Nucleus accumbens (tissue), 56 donors: Measurements from ENCODE around the gene FBRS.
"Not testable (repeated sequence)": the region's sequence is repeated elsewhere in the genome, so short reads cannot be mapped to it uniquely, and the experiment has no call there.

Experiments
- DNase-seq, 56 donors: peaks; one replicate each; lab custom pipeline; 2025; lab: John Stamatoyannopoulos, UW

The FBRS gene

DNA sequence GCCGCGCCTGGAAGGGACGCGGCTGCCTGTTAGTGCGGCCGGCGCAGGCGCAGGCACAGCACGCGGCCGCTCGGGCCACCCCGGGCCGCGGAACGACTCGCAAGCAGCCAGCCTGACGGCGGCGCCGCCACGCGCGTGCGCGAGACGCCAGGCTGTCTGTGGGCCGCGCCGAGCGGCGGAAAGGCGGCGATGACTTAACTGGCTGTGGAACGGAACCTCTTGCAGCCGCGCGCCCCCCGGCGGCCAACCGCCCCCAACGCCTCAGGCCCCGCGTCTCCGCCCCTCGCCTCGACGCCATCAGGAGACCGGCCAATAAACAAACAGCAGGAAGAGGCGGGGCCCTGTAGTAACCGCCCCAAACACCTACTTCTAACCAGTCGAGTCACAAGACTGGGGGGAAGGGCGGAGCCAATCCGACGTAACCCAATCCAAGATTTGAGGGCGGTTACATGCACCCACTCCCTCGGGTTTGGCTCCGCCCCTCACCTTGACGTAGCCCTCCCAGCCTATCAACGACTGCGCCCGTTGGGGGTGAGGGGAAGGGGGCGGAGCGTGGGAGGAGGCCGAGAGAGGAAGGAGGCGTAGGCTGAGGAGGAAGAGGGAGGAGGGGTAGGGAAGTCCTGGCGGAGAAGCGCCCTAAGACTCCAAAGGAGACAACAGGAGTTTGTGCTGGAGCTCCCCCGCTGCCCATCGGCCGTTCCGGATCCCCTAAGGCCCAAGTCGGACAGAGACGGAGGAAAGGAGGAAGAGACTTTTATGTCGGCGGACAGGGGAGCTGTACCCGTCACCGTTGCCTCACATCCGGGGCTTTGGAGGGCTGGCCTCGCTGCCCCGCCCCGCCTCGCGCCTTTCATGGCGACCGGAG lies at the start of gene FBRS:
TSS of gene FBRS (plus strand) at position 566 of the 865 bp plus-strand sequence. CDS start 1,088 bp downstream, outside the sequence.
- DNase-seq, result peak; percentile 99 to 100 (median 100)

DNA sequence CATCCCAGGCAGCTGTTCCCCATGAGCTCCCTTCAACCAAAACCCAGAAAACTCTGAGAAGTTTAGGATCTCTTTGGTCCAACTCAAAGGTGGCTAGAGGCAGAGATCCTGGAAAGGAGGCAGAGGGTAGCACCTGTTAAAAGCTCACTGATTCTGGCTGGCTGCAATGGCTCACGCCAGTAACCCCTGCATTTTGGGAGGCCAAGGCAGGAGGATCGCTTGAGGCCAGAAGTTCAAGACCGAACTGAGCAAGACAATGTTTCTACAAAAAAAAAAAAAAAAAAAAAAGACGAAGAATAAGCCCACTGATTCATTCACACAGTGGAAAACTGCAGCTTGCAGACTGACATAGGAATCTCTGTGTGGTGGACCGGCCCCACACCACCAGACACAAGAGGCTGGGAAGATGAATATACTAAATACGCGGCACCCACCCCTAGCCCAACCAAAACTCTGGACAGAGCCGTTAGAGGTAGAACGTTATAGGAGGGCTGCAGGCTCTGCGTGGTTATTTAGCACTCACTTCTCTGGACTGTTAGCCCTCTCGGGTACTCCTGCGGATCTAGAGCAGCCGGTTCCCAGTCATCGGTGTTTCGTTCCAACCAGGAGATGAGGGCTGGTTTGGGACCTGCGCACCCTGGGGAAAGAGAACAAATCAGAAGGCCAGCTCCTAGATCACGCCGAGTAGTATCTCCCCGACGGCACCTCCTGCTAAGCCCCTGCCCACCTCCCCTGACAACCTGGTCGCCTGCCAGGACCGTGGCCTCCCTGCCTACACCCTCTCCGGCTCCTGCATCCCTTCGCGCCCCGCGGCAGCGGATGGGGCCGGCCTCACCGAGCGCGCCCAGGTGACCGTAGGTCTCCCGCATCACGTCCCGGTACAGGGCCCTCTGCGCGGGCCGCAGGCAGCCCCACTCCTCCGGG lies 49.0 kb upstream of the FBRS start:
- peak in 33 of 56 donors; percentile 21 to 79 (median 57) for DNase-seq

DNA sequence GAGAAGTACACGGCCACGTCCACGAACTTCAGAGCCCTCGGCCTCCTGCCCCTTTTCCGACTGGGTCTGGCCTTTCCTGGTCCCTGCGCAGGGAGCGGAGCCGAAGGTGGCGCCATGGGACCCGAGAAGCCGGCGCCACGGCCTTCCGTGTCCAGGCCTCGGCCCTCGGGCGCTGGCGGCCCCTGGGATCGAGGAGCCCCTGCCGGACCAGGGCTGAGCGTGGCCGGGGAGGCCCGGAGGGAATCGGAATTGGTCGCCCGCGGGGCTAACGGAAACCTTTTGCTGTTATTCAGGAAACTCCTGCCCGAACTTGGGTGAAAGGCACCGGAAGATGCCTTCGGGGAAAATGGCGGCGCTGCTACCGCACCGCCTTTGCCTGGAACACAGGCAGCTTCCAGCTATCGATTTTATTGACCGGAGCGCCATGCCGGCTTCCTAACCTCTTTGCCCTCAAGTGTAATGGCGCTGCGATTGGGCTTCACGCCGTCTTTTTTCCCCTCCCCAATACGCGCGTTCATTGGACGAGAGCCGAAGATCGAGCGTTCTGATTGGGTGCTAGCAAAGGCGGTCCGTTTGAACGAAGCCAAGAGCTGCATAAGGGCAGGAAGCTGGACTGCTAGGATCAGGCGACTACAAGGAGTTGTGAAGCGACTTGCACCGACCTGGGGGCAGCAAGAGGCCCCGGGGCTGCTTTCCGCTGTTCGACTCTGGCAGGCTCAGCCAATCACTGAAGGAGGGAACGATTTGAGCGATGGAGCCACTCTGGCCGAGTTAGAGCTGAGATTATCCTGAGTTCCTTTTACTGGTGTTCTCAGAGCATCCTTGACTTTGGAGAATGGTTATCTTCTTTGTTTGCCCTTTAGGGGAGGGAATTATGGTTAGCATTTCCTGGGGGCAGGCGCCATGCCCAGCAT lies 48.0 kb upstream of the FBRS start, which contains the start of gene ZNF689:
TSS of gene ZNF689 (minus strand) at position 464 of the 914 bp plus-strand sequence. CDS start at position 116, 348 bp downstream.
- peak; percentile 77 to 99 (median 94) for DNase-seq

DNA sequence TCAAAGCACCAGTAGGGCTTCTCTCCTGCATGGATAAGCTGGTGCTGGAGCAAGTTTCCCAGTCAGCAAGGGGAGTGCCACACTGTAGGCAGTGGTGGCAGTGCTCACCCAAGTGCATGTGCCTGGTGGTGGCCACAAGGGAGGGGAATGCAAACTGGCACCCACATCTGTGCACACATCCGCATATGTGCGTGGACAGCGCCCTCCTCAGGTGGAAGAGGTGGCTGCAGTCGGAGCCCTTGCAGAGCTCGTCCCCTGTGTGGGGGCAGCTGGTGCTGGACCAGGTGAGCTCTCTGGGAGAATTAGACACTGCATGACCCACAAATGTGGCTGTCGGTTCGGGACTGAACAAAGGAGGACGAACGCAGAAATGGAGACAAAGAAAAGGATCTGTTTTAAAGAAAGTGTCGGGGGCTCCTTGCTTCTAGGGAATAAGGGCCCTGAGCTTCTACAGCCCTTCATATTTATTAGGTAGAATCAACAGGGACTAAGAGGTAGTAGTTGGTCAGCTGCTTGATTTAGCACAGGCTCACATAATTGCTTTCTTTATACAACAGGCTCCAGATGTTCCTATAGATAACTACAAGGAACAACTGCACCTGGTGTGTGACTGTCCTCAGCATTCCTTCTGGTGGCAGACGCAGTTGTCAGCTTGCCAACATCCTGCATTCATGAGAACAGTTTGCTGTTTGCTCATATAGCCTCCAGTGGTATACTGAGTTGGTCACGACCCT lies 42.7 kb upstream of the FBRS start:
- DNase-seq, result peak in 22 of 56 donors; percentile 1 to 57 (median 12)

DNA sequence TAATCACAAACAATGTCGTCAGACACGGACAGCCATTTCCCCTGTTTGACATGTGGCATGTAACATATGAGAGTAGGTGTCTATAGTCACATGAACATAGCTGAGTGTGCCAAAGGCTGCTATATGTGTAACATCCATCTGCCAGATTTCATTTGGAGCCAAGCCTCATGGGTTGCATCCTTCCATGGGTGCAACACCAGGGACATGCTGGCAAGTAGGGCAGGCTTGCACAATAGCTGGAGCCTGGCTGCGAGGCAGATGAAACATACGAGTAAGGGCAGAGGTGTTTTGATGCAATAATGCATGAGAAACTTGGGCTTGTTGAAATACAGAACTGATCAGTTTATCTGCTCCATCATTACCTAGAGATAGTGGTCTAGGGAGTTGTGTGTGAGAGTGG lies 39.0 kb upstream of the FBRS start:
- DNase-seq, result no peak

DNA sequence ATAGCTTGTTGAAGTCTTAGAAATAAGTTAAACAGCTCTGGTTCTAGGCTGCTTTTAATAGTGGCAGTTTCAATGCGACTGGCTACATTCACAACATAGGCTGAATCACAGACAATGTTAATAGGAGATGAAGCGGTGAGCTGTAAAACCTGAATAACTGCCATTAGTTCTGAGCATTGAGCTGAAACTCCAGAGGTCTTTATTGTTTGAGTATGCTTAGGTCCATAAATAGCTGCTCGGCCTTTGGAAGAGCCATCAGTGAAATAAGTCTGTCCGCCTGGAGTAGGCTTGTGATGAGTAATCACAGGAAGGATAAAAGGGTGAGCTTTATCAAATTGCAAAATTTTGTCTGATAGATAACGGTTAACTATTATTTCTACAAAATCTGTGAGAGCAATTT lies 38.6 kb upstream of the FBRS start:
- DNase-seq, result no peak

DNA sequence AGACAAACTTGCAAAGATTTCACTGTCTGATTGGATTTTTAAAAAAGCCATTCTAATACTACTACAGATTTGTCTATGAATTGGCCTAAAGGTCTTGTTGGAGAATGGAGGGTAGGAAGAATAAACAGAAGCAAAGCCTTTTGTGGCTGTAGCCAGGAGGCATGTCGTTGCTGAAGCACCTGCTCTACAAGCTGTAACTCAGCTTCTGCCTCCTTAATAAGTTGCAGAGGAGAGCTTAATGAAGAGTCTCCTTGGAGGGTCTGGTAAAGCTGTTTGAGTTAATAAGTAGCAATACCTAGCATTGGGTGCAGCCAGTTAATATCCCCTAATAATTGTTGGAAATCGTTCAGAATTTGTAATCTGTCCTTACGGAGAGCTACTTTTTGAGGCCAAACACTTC lies 38.1 kb upstream of the FBRS start:
- no peak for DNase-seq

DNA sequence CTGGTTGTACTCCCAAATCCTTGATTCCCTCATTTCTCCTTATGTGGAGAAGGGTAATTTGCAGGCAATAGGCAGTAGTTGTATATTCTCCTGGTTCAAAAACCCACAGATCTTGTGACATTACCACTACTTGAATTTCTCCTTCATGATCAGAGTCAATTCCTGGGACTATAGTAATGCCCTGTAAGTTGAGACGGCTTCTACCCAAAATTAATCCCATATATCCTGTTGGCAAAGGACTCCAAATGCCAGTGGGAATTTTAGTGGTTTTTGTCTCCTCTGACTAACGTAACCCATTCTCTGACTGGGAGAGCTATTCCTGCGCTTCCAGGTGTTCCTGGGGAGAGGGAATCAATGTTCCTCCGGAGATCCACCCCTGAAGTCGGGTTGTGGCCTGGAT lies 36.5 kb upstream of the FBRS start:
- DNase-seq, result no peak

DNA sequence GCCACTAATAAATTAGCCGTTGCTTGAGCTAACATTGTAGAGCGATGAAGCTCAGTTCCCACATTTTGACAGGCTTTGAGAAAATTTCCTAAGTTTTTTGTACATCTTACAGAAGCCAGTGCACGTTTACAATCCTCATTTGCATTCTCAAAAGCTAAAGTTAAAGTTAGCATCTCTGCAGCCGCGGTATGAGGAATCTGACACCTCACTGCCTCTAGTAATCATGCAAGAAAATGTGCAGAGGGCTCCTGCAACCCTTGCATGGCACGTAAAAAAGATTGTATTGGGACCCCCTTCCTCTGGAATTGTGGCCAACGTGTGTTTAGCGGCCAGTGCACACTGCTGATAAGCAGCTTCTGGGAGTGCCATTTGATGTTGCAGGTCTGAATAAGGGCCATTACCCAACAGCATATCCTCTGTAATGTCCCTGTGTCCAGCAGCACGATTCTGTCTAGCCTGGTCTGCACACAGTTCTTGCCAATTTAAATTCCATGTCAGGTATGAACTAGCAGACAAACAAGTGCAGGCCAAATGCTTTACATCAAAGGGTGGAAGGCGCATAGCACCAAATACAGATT lies 35.7 kb upstream of the FBRS start:
- DNase-seq, result no peak

DNA sequence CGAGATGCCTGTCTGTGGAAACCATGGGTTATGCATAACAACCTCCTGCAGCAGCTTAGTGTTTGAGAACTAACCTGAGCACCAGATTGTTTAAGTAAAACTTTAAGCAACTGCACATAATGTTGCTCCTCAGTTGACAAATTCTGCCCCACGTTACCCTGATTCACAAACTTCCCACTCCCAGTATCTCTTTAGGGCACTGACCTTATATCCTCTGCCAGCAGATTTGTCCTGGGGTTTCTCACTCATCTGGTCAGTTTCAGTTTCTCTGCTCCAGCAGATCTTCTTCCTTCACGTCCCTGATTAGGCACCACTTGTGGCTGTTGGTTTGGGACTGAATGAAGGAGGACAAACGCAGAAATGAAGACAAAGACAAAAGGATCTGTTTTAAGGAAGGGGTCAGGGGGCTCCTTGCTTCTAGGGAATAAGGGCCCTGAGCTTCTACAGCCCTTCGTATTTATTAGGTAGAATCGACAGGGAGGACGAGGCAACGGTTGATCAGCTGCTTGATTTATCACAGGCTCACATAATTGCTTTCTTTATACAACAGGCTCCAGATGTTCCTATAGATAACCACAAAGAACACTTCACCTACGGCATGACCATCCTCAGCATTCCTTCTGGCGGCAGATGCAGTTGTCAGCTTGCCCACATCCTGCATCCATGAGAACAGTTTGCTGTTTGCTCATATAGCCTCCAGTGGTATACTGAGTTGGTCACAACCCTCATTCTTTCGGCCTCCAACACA lies 34.5 kb upstream of the FBRS start:
- DNase-seq, result no peak

DNA sequence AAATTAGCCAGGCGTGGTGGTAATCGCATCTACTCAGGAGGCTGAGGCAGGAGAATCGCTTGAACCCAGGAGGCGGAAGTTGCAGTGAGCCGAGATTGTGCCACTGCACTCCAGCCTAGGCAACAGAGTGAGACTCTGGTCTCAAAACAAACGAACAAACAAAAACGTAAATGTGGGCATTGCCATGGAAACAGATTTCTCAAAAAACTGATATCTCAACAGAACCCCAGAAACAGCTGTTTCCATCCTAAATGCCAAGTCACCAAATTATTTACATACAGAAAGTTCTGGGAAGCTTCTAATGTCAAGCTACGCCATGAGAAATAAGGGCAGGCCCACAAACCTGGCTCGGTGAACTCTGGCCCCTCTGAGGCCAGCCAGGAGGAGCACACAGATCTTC lies 32.0 kb upstream of the FBRS start:
- no peak for DNase-seq

DNA sequence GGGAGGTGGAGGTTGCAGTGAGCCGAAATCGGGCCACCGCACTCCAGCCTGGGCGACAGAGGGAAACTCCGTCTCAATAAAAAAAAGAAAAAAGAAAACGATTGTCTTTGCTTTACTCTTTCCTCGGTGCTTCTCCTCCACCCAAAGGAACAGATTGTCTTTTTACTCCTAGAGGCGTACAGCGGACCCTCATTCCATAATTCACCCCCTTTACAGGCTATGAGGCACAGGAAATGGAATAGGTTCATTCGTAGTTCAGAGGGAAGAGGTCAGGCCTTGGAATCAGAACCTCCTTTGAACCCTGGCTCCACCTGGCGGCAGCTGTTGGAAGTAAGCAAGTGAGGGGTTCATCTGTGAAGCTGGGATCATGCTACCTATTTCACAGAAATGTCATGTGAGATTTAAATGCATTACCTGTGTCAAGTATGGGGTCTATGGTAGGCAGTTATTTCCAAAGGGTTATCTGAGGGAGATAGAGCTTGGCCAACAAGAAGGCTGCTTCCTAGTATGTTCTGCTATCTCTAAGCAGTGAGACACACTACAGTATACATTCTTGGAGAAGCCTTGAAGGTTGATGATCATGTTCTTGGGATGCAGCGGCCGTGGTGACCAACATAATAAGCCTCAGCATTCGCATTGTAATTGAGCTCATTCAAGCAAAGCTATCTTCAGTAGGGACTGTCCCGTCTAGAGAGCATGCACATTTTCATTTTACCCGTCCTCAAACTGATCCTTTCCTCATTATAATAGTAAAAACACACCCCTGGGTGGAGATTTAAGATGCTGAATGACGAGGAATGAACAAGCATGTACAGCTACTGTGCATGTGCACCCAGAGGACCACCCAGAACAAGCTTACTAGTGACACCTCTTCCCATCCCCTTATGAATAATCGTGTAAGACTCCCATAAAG lies 29.3 kb upstream of the FBRS start:
- DNase-seq, result peak in 51 of 56 donors; percentile 15 to 93 (median 63)

DNA sequence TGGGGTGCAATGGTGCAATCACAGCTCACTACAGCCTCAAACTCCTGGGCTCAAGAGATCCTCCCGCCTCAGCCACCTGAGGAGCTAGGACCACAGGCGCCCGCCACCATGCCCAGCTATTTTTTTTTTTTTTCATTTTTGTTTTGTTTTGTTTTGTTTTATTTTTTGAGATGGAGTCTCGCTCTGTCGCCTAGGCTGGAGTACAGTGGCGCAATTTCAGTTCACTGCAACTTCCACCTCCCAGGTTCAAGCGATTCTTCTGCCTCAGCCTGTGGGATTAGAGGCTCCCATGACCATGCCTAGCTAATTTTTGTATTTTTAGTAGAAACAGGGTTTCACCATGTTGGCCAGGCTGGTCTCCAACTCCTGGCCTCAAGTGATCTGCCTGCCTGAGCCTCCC lies 25.8 kb upstream of the FBRS start:
- DNase-seq, result not testable (repeated sequence)

DNA sequence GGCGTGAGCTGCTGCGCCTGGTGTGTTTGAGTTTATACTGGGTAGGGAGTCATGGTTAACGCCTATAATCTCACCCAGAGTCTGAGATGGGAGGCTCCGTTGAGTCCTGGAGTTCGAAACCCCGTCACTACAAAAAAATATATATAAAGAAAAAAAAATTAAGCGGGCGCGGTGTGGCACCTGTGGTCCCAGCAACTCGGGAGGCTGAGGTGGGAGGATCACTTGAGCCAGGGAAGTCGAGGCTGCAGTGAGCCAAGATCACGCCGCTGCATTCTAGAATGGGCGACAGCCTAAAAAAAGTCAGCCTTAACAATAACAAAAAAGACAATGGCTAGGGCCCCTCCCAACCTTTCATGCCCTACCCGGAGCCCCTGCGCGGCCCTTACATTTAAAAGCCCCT lies 24.7 kb upstream of the FBRS start:
- no peak for DNase-seq

DNA sequence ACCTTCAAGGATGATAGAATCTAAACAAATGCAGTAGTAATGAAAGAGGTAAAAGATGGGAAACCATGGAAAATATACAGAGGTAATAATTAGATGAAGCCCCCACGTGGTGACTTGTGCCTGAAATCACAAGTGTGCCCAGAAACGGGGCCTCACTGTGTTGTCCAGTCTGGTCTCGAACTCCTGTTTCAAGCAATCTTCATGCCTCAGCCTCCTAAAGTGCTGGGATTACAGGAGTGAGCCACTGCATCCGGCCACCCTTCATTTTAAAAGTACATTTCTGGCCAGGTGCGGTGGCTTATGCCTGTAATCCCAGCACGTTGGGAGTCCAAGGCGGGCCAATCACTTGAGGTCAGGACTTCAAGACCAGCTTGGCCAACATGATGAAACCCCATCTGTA lies 21.6 kb upstream of the FBRS start:
- DNase-seq, result no peak

DNA sequence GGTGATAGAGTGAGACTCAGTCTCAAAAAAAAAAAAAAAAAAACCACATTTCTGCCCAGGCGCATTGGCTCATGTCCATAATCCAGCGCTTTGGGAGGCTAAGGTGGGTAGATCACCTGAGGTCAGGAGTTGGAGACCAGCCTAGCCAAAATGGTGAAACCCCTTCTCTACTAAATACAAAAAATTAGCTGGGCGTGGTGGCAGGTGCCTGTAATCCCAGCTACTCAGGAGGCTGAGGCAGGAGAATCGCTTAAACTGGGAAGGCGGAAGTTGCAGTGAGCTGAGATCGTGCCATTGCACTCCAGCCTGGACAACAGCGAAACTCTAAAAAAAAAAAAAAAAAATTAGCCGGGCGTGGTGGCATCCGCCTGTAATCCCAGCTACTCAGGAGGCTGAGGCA lies 21.1 kb upstream of the FBRS start:
- DNase-seq, result not testable (repeated sequence)

DNA sequence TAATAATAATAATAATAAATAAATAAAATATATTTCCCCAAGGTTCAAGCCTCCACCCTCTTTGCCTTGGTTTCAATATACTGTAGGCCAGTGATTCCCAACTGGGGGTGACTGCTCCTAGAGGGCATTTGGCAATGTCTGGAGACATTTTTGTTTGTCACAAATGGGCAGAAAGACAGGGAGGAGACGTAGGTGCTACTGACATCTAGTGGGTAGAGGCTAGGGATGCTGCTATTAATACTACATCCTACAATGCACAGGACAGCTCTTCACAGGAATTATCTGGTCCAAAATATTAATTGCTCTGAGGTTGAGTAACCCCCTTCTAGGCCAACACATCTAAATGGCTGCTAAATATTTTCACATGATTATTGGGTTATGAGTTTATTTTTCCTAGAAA lies 20.3 kb upstream of the FBRS start:
- DNase-seq, result no peak
